CD4-positive, alpha-beta T cell treated with Interleukin-15 for 4 hours (primary cell): Measurements from ENCODE around the gene GPRC5B.

Experiments used
- DNase-seq: peaks from one replicate; pipeline ENCODE4 v3.0.0-alpha.2; 2020; ENCODE audit warnings: low spot score

GPRC5B gene

GRCh38 chr16:19810817-19811731 is 73.6 kb downstream of the GPRC5B start:
- DNase-seq: no peak

GRCh38 chr16:19809693-19810092 is 75.0 kb downstream of the GPRC5B start:
- no peak for DNase-seq

- DNase-seq: no peak
These were observed 75.5 kb downstream of the GPRC5B start for GRCh38 chr16:19809121-19809635.

- DNase-seq: no peak
These were observed 76.5 kb downstream of the GPRC5B start for GRCh38 chr16:19808061-19808641.
